GM23338 (cell line): Measurements from ENCODE around the gene CCDC43. TPM values are rescaled to one million over a fixed set of nuclear protein-coding genes. Genes with fewer than 3 reads are reported as not detected.

Source experiments
- ATAC-seq: fragments of 200-7000 bp; cut with Tn5 transposase; 3 replicates; pipeline ENCODE4 v1.9.1; 2020
- DNase-seq: peaks from one replicate; pipeline ENCODE4 v3.0.0-alpha.2; 2015; ENCODE audit warnings: low spot score
- H2AFZ ChIP-seq: fragments of 200-600 bp; sonication (generic); 2 replicates; pipeline ENCODE4 v1.8.0; 2016; ENCODE audit warnings: antibody characterized with exemption, mild to moderate bottlenecking, moderate library complexity
- H3F3A ChIP-seq: fragments of 200-600 bp; sonication (generic); replicated peaks from 2 replicates; pipeline ENCODE4 v1.8.0; 2017; ENCODE audit warnings: antibody characterized with exemption, mixed run types, low read depth
- H3K27ac ChIP-seq: fragments of 200-600 bp; sonication (generic); 2 replicates; pipeline ENCODE4 v1.6.1; 2016; ENCODE audit warnings: low read depth
- H3K27me3 ChIP-seq: fragments of 200-600 bp; sonication (generic); 2 replicates; pipeline ENCODE4 v1.8.0; 2016; ENCODE audit warnings: mild to moderate bottlenecking, mixed run types, moderate library complexity; ENCODE audit not compliant: insufficient read depth
- H3K36me3 ChIP-seq: fragments of 200-600 bp; sonication (generic); 2 replicates; pipeline ENCODE4 v1.8.0; 2016; ENCODE audit warnings: mild to moderate bottlenecking; ENCODE audit not compliant: insufficient read depth
- H3K4me1 ChIP-seq: fragments of 200-600 bp; sonication (generic); 2 replicates; pipeline ENCODE4 v1.8.0; 2016; ENCODE audit warnings: mild to moderate bottlenecking, moderate library complexity; ENCODE audit not compliant: insufficient read depth
- H3K4me2 ChIP-seq: fragments of 200-600 bp; sonication (generic); 2 replicates; pipeline ENCODE4 v1.7.1; 2017; ENCODE audit warnings: mixed run types
- H3K4me3 ChIP-seq: fragments of 200-600 bp; sonication (generic); 2 replicates; pipeline ENCODE4 v1.6.1; 2016; ENCODE audit warnings: mixed run types
- H3K79me2 ChIP-seq: fragments of 200-600 bp; sonication (generic); replicated peaks from 2 replicates; pipeline ENCODE4 v1.8.0; 2017; ENCODE audit warnings: mild to moderate bottlenecking; ENCODE audit not compliant: insufficient read depth
- H3K9me2 ChIP-seq: fragments of 200-600 bp; sonication (generic); 2 replicates; pipeline ENCODE4 v1.8.0; 2017; ENCODE audit not compliant: insufficient read depth
- H4K20me1 ChIP-seq: fragments of 200-600 bp; sonication (generic); replicated peaks from 2 replicates; pipeline ENCODE4 v1.8.0; 2017; ENCODE audit warnings: mild to moderate bottlenecking; ENCODE audit not compliant: insufficient read depth
- H3K27ac Mint-ChIP-seq: 2 replicates; pipeline ENCODE4 v1.8.0; 2020; ENCODE audit warnings: inconsistent platforms, mild to moderate bottlenecking, moderate library complexity, mixed read lengths
- H3K27me3 Mint-ChIP-seq: 3 replicates; pipeline ENCODE4 v1.8.0; 2022; ENCODE audit warnings: low read depth, mild to moderate bottlenecking, moderate library complexity, mixed read lengths, inconsistent platforms; ENCODE audit not compliant: insufficient read depth, poor library complexity
- H3K36me3 Mint-ChIP-seq: 3 replicates; pipeline ENCODE4 v1.8.0; 2021; ENCODE audit warnings: low read depth, mild to moderate bottlenecking, inconsistent platforms, moderate library complexity, mixed read lengths
- H3K4me1 Mint-ChIP-seq: 3 replicates; pipeline ENCODE4 v1.8.0; 2020; ENCODE audit warnings: mild to moderate bottlenecking, inconsistent platforms, mixed read lengths
- H3K4me3 Mint-ChIP-seq: 3 replicates; pipeline ENCODE4 v1.8.0; 2021; ENCODE audit warnings: moderate library complexity, mild to moderate bottlenecking, inconsistent platforms, mixed read lengths
- H3K9me3 Mint-ChIP-seq: 3 replicates; pipeline ENCODE4 v1.8.0; 2020; ENCODE audit warnings: moderate library complexity, mild to moderate bottlenecking, inconsistent platforms, mixed read lengths
- CREB1 ChIP-seq: fragments of 250-450 bp; sonication (Bioruptor Pico); IDR thresholded peaks from 2 replicates; pipeline ENCODE4 v1.5.0; 2020; ENCODE audit warnings: low read depth, mild to moderate bottlenecking, moderate library complexity
- CTCF ChIP-seq, 2 experiments: fragments of 200-600 bp in 1 of 2; sonication (generic) in 1 of 2; conservative IDR thresholded peaks; 2 replicates each; pipeline versions ENCODE4 v1.5.1 to v1.6.1; 2016 to 2017; ENCODE audit warnings: antibody characterized with exemption in 2 of 2, low read depth in 2 of 2, mild to moderate bottlenecking in 2 of 2, moderate library complexity in 1 of 2
- EZH2 ChIP-seq: fragments of 200-600 bp; sonication (generic); IDR thresholded peaks from one replicate; pipeline ENCODE4 v1.8.0; 2017; ENCODE audit warnings: antibody characterized with exemption, mild to moderate bottlenecking, low read depth; ENCODE audit not compliant: unreplicated experiment
- EZH2phosphoT487 ChIP-seq: fragments of 200-600 bp; sonication (generic); IDR thresholded peaks from one replicate; pipeline ENCODE4 v1.8.1; 2018; ENCODE audit warnings: antibody characterized with exemption; ENCODE audit not compliant: unreplicated experiment
- NANOG ChIP-seq: IDR thresholded peaks from 2 replicates; pipeline ENCODE4 v1.6.1; 2016; ENCODE audit warnings: antibody characterized with exemption, borderline replicate concordance
- POLR2AphosphoS5 ChIP-seq: IDR thresholded peaks from 2 replicates; pipeline ENCODE4 v1.6.1; 2016; ENCODE audit warnings: antibody characterized with exemption, low read depth
- STAT1 ChIP-seq: IDR thresholded peaks from one replicate; pipeline ENCODE4 v1.6.1; 2016; ENCODE audit warnings: antibody characterized with exemption; ENCODE audit not compliant: unreplicated experiment
- ZNF114 ChIP-seq: fragments of 250-450 bp; sonication (Bioruptor Pico); IDR thresholded peaks from 2 replicates; pipeline ENCODE4 v1.5.0; 2020; ENCODE audit warnings: mild to moderate bottlenecking, moderate library complexity
- ZNF331 ChIP-seq: fragments of 250-450 bp; sonication (Bioruptor Pico); IDR thresholded peaks from 2 replicates; pipeline ENCODE4 v1.5.0; 2020; ENCODE audit warnings: low read depth, mild to moderate bottlenecking, moderate library complexity
- polyA plus RNA-seq: library from polyadenylated mRNA; unstranded; fragments of >200 nt; fragmentation: Nextera tagmentation; extraction: Ambion mirVana; gene quantifications from 2 replicates; pipeline ENCODE4 v1.2.1, GENCODE V29; 2016
- total RNA-seq: library from RNA; depleted of rRNA; stranded (reverse); fragments of >200 nt; shearing (Covaris generic); gene quantifications from 2 replicates; pipeline ENCODE4 v1.2.3, GENCODE V29; 2014
- TF ChIP-seq, protein P1 (sequence below): fragments of 250-450 bp; sonication (Bioruptor Pico); IDR thresholded peaks from 2 replicates; pipeline ENCODE4 v1.5.0; 2020; ENCODE audit warnings: mild to moderate bottlenecking, moderate library complexity
- TF ChIP-seq, protein P2 (sequence below): IDR thresholded peaks from one replicate; pipeline ENCODE4 v1.6.1; 2018; ENCODE audit warnings: antibody characterized with exemption; ENCODE audit not compliant: unreplicated experiment

The CCDC43 gene
- total and polyA plus RNA-seq, 2 experiments from 2014 or later = 29.8 to 55.3 TPM

DNA sequence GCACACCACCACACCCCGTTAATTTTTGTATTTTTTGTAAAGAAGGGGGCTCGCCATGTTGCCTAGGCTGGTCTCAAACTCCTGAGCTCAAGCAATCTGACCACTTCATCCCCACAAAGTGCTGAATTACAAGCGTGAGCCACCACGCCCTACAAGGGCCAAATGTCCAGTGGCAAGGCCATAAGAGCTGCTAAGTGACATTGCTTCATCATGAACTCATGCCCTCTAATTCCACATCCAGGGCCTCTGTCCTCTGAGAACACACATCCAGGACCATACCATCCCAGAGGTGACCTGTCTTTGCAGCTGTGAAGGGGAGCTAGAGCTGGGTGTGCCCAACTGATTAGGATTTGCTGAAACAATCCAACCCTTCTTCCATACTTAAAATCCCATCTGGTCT, 58.9 kb downstream of the CCDC43 start:
- Histone ChIP-seq H3K79me2 (no peaks in the 10 kb centered on the region), H3K36me3 (no peaks in the 10 kb centered on the region), H4K20me1 (no peaks in the 10 kb centered on the region), H3K4me2 (no peak overlapping the region), H3K27ac (no peak overlapping the region), H3F3A (peaks cover 14% of the 10 kb centered on the region), H2AFZ (no peak overlapping the region), H3K4me3 (no peak overlapping the region), H3K27me3 (no peaks in the 10 kb centered on the region), H3K9me2 (no peaks in the 10 kb centered on the region), H3K4me1 (peaks cover 11% of the 10 kb centered on the region)
- no peak for ATAC-seq
- Mint-ChIP-seq H3K36me3 (no peaks in the 10 kb centered on the region), H3K4me1 (peaks cover 22% of the 10 kb centered on the region), H3K4me3 (no peak overlapping the region), H3K9me3 (peaks cover 3% of the 10 kb centered on the region; the same call in 1 of the 3 replicates), H3K27me3 (peaks cover 6% of the 10 kb centered on the region), H3K27ac (no peak overlapping the region)
- DNase-seq = no peak
- TF ChIP-seq CREB1 (CRISPR knock-in tag) (no peak), EZH2 (no peak), ZNF114 (CRISPR knock-in tag) (no peak), ZNF331 (no peak), NANOG (no peak), CTCF (conservative IDR thresholded peaks at IDR 0.05; ENCODE audit: low read depth in 2 of 2) (no peak)

GRCh38 chr17:44629314-44629713, 60.3 kb downstream of the CCDC43 start:
- Mint-ChIP-seq H3K27ac (no peak overlapping the region), H3K9me3 (peaks cover 3% of the 10 kb centered on the region; the same call in 1 of the 3 replicates), H3K4me3 (peak overlapping the region; percentile 64; the same call in 2 of the 3 replicates), H3K4me1 (peaks cover 22% of the 10 kb centered on the region), H3K36me3 (no peaks in the 10 kb centered on the region), H3K27me3 (peaks cover 6% of the 10 kb centered on the region)
- H3F3A ChIP-seq = peaks cover 14% of the 10 kb centered on the region
- no peaks in the 10 kb centered on the region for H3K79me2 ChIP-seq
- H3K4me2 ChIP-seq = peak overlapping the region; percentile 75
- no peaks in the 10 kb centered on the region for H3K9me2 ChIP-seq
- no peaks in the 10 kb centered on the region for H3K27me3 ChIP-seq
- no peaks in the 10 kb centered on the region for H3K36me3 ChIP-seq
- no peak for DNase-seq
- TF ChIP-seq POLR2AphosphoS5 (no peak), STAT1 (no peak), EZH2phosphoT487 (no peak), NANOG (no peak), ZNF114 (CRISPR knock-in tag) (no peak)
- TF ChIP-seq, protein P1, sequence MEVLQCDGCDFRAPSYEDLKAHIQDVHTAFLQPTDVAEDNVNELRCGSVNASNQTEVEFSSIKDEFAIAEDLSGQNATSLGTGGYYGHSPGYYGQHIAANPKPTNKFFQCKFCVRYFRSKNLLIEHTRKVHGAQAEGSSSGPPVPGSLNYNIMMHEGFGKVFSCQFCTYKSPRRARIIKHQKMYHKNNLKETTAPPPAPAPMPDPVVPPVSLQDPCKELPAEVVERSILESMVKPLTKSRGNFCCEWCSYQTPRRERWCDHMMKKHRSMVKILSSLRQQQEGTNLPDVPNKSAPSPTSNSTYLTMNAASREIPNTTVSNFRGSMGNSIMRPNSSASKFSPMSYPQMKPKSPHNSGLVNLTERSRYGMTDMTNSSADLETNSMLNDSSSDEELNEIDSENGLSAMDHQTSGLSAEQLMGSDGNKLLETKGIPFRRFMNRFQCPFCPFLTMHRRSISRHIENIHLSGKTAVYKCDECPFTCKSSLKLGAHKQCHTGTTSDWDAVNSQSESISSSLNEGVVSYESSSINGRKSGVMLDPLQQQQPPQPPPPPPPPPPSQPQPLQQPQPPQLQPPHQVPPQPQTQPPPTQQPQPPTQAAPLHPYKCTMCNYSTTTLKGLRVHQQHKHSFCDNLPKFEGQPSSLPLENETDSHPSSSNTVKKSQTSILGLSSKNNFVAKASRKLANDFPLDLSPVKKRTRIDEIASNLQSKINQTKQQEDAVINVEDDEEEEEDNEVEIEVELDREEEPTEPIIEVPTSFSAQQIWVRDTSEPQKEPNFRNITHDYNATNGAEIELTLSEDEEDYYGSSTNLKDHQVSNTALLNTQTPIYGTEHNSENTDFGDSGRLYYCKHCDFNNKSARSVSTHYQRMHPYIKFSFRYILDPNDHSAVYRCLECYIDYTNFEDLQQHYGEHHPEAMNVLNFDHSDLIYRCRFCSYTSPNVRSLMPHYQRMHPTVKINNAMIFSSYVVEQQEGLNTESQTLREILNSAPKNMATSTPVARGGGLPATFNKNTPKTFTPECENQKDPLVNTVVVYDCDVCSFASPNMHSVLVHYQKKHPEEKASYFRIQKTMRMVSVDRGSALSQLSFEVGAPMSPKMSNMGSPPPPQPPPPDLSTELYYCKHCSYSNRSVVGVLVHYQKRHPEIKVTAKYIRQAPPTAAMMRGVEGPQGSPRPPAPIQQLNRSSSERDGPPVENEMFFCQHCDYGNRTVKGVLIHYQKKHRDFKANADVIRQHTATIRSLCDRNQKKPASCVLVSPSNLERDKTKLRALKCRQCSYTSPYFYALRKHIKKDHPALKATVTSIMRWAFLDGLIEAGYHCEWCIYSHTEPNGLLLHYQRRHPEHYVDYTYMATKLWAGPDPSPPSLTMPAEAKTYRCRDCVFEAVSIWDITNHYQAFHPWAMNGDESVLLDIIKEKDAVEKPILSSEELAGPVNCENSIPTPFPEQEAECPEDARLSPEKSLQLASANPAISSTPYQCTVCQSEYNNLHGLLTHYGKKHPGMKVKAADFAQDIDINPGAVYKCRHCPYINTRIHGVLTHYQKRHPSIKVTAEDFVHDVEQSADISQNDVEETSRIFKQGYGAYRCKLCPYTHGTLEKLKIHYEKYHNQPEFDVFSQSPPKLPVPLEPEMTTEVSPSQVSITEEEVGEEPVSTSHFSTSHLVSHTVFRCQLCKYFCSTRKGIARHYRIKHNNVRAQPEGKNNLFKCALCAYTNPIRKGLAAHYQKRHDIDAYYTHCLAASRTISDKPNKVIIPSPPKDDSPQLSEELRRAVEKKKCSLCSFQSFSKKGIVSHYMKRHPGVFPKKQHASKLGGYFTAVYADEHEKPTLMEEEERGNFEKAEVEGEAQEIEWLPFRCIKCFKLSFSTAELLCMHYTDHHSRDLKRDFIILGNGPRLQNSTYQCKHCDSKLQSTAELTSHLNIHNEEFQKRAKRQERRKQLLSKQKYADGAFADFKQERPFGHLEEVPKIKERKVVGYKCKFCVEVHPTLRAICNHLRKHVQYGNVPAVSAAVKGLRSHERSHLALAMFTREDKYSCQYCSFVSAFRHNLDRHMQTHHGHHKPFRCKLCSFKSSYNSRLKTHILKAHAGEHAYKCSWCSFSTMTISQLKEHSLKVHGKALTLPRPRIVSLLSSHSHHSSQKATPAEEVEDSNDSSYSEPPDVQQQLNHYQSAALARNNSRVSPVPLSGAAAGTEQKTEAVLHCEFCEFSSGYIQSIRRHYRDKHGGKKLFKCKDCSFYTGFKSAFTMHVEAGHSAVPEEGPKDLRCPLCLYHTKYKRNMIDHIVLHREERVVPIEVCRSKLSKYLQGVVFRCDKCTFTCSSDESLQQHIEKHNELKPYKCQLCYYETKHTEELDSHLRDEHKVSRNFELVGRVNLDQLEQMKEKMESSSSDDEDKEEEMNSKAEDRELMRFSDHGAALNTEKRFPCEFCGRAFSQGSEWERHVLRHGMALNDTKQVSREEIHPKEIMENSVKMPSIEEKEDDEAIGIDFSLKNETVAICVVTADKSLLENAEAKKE (CRISPR knock-in tag) = no peak
- TF ChIP-seq, protein P2, sequence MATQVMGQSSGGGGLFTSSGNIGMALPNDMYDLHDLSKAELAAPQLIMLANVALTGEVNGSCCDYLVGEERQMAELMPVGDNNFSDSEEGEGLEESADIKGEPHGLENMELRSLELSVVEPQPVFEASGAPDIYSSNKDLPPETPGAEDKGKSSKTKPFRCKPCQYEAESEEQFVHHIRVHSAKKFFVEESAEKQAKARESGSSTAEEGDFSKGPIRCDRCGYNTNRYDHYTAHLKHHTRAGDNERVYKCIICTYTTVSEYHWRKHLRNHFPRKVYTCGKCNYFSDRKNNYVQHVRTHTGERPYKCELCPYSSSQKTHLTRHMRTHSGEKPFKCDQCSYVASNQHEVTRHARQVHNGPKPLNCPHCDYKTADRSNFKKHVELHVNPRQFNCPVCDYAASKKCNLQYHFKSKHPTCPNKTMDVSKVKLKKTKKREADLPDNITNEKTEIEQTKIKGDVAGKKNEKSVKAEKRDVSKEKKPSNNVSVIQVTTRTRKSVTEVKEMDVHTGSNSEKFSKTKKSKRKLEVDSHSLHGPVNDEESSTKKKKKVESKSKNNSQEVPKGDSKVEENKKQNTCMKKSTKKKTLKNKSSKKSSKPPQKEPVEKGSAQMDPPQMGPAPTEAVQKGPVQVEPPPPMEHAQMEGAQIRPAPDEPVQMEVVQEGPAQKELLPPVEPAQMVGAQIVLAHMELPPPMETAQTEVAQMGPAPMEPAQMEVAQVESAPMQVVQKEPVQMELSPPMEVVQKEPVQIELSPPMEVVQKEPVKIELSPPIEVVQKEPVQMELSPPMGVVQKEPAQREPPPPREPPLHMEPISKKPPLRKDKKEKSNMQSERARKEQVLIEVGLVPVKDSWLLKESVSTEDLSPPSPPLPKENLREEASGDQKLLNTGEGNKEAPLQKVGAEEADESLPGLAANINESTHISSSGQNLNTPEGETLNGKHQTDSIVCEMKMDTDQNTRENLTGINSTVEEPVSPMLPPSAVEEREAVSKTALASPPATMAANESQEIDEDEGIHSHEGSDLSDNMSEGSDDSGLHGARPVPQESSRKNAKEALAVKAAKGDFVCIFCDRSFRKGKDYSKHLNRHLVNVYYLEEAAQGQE = no peak
- H3K4me3 ChIP-seq = peak overlapping the region; percentile 52; the same call in 1 of the 2 replicates
- peaks cover 11% of the 10 kb centered on the region for H3K4me1 ChIP-seq
- H4K20me1 ChIP-seq = no peaks in the 10 kb centered on the region
- H2AFZ ChIP-seq = peak overlapping the region; percentile 95
- ATAC-seq = no peak
- 0 out of 2 replicates have a peak overlapping the region, but pooled peaks have one; percentile 92 for H3K27ac ChIP-seq
